ENCODE measurements around the gene RMDN2. TPM values are rescaled to one million over a fixed set of nuclear protein-coding genes. Genes with fewer than 3 reads are reported as not detected.

The RMDN2 gene
- total RNA-seq, 2 experiments from 2014 or later = 2.5 to 2.7 TPM

DNA sequence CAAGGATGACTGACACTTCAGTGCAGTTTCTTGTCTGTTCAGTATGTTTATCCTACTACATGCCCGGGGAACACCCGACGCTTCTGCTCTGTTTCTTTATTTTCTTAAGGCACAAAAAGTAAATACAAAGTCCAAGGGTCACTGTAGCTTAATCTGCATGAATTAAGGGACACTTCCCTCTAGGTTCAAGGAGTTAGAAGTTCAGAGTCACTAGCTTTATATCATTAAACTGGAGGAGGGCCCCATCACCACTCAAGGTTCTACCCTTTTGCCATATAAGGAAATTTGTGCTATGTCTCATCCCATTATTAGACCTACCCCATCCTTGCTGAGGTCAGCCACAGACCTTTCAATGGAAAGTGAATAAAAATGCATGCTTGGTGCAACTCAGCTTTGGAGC lies 27.6 kb upstream of the RMDN2 start:
- no peak for ATAC-seq
- DNase-seq = no peak
- ChIA-PET CTCF (interaction anchor here (1.0 to 1.7 kb wide), 3 partner anchors 71 to 218 kb away, joined by 3 to 4 read pairs (median 4); no protein-coding TSS in a partner anchor), POLR2A (no interaction called here)
- Mint-ChIP-seq H3K9me3 (ENCODE audit: low read depth) (no peaks in the 10 kb centered on the region), H3K4me1 (peaks cover 22% of the 10 kb centered on the region), H3K27me3 (no peaks in the 10 kb centered on the region), H3K4me3 (no peak overlapping the region), H3K27ac (no peak overlapping the region), H3K36me3 (ENCODE audit: low read depth) (peaks cover 2% of the 10 kb centered on the region)
- intact Hi-C loops (cut with DNase I, micrococcal nuclease) = no loop called here

GRCh38 chr2:37898448-37898847 lies 26.6 kb upstream of the RMDN2 start:
- H3K4me1 Mint-ChIP-seq = peaks cover 12% of the 10 kb centered on the region
- H3K27ac Mint-ChIP-seq = no peak overlapping the region
- intact Hi-C loops (cut with DNase I, micrococcal nuclease) = no loop called here
- no peak overlapping the region for H3K4me3 Mint-ChIP-seq
- H3K36me3 Mint-ChIP-seq (ENCODE audit: low read depth) = peaks cover 2% of the 10 kb centered on the region
- no peaks in the 10 kb centered on the region for H3K9me3 Mint-ChIP-seq (ENCODE audit: low read depth)
- no peak for ATAC-seq
- no peaks in the 10 kb centered on the region for H3K27me3 Mint-ChIP-seq
- DNase-seq = no peak
- ChIA-PET POLR2A (no interaction called here), CTCF (interaction anchor here (0.8 to 1.7 kb wide), 2 partner anchors 139 to 659 kb away, joined by 3 read pairs; no protein-coding TSS in a partner anchor)

DNA sequence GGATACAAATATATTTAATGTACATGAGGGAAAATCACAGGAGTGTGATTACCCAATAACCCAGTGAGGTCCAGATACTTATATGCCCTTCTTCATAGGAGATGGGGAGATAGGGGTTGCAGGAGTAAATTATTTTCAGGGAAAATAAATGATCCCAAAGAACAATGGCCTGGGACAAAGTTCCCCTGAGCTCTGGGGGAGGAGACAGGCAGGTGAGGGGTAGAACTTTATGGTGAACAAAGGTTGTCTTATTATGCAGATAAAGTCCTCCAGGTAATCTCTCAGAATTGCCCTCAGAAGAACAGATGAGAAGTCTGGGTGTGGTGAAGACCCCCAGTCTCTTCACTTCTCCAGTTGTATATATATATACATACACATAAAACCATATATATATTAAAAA lies 22.1 kb upstream of the RMDN2 start:
- Mint-ChIP-seq H3K36me3 (ENCODE audit: low read depth) (peaks cover 2% of the 10 kb centered on the region), H3K4me1 (no peaks in the 10 kb centered on the region)
- CTCF ChIA-PET = no interaction called here

GRCh38 chr2:37904425-37904824 lies 20.7 kb upstream of the RMDN2 start:
- no peaks in the 10 kb centered on the region for H3K4me1 Mint-ChIP-seq
- H3K27ac Mint-ChIP-seq = no peak overlapping the region
- intact Hi-C loops (cut with DNase I, micrococcal nuclease) = no loop called here
- no peak overlapping the region for H3K4me3 Mint-ChIP-seq
- ATAC-seq (no peak), DNase-seq (no peak)
- H3K36me3 Mint-ChIP-seq (ENCODE audit: low read depth) = peaks cover 2% of the 10 kb centered on the region
- no peaks in the 10 kb centered on the region for H3K9me3 Mint-ChIP-seq (ENCODE audit: low read depth)
- ChIA-PET POLR2A (no interaction called here), CTCF (no interaction called here)
- peaks cover 2% of the 10 kb centered on the region for H3K27me3 Mint-ChIP-seq

More for the DNA sequence above, 22.1 kb upstream of the RMDN2 start:
- intact Hi-C loops (cut with DNase I, micrococcal nuclease) = no loop called here
- H3K27me3 Mint-ChIP-seq = peaks cover 2% of the 10 kb centered on the region
- DNase-seq = no peak
- no peak overlapping the region for H3K4me3 Mint-ChIP-seq
- POLR2A ChIA-PET = no interaction called here
- no peak for ATAC-seq
- no peak overlapping the region for H3K27ac Mint-ChIP-seq
- no peaks in the 10 kb centered on the region for H3K9me3 Mint-ChIP-seq (ENCODE audit: low read depth)

GRCh38 chr2:37904993-37905392 lies 20.1 kb upstream of the RMDN2 start:
- no peak overlapping the region for H3K27ac Mint-ChIP-seq
- no peaks in the 10 kb centered on the region for H3K4me1 Mint-ChIP-seq
- H3K4me3 Mint-ChIP-seq = no peak overlapping the region
- peaks cover 2% of the 10 kb centered on the region for H3K36me3 Mint-ChIP-seq (ENCODE audit: low read depth)
- peaks cover 2% of the 10 kb centered on the region for H3K27me3 Mint-ChIP-seq
- POLR2A ChIA-PET = no interaction called here
- ATAC-seq = no peak
- DNase-seq = no peak
- H3K9me3 Mint-ChIP-seq (ENCODE audit: low read depth) = no peaks in the 10 kb centered on the region
- CTCF ChIA-PET = no interaction called here
- intact Hi-C loops (cut with DNase I, micrococcal nuclease) = no loop called here

GRCh38 chr2:37906131-37906530 lies 19.0 kb upstream of the RMDN2 start:
- no peaks in the 10 kb centered on the region for H3K9me3 Mint-ChIP-seq (ENCODE audit: low read depth)
- no peak for ATAC-seq
- H3K36me3 Mint-ChIP-seq (ENCODE audit: low read depth) = peaks cover 2% of the 10 kb centered on the region
- no peak overlapping the region for H3K4me3 Mint-ChIP-seq
- H3K4me1 Mint-ChIP-seq = no peaks in the 10 kb centered on the region
- POLR2A ChIA-PET = interaction anchor here (0.6 kb wide), 1 partner anchor 581 kb away, joined by 3 read pairs; no protein-coding TSS in a partner anchor
- no peak for DNase-seq
- CTCF ChIA-PET = no interaction called here
- H3K27ac Mint-ChIP-seq = no peak overlapping the region
- H3K27me3 Mint-ChIP-seq = peaks cover 2% of the 10 kb centered on the region
- intact Hi-C loops (cut with DNase I, micrococcal nuclease) = no loop called here

DNA sequence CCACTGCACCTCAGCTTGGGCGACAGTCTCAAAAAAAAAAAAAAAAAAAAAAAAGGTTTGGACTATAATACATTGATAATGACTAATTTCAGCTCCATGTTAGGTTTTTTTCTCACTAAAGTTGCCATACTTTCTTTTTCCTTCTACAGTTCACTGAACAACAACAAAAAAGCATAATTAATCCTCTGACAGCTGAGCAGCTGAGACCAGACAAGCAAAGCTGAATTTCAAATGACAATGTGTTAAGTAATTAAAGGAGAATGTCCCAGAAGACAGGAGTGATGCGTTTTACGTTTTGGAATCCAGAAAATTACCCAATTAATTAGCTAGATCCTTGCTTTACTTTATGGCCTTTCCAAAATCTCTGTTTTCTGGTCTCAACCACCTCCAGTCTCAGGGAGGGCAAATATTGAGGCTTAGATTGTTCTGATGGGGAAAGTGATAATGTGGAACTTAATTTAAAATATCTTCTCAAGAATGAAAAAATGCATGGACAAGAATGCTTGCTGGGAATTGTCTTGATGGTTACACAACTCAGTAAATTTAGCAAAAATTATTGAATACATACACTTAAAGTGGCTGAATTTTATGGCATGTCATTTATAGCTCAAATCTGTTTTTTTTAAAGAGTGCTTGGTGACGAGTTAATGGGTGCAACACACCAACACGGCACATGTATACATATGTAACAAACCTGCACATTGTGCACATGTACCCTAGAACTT lies 17.4 kb upstream of the RMDN2 start:
- DNase-seq (no peak), ATAC-seq (no peak)
- H3K4me1 Mint-ChIP-seq = no peaks in the 10 kb centered on the region
- no peak overlapping the region for H3K27ac Mint-ChIP-seq
- H3K4me3 Mint-ChIP-seq = no peak overlapping the region
- ChIA-PET CTCF (interaction anchor here (0.8 kb wide), 1 partner anchor 15 kb away, joined by 5 read pairs; no protein-coding TSS in a partner anchor), POLR2A (interaction anchor here (0.6 kb wide), 1 partner anchor 17 kb away, joined by 4 read pairs; no protein-coding TSS in a partner anchor)
- intact Hi-C loops (cut with DNase I, micrococcal nuclease) = no loop called here
- no peaks in the 10 kb centered on the region for H3K36me3 Mint-ChIP-seq (ENCODE audit: low read depth)
- H3K9me3 Mint-ChIP-seq (ENCODE audit: low read depth) = no peaks in the 10 kb centered on the region
- peaks cover 2% of the 10 kb centered on the region for H3K27me3 Mint-ChIP-seq

- no peak for ATAC-seq
- intact Hi-C loops (cut with DNase I, micrococcal nuclease) = no loop called here
- Mint-ChIP-seq H3K27me3 (peaks cover 3% of the 10 kb centered on the region), H3K36me3 (ENCODE audit: low read depth) (no peaks in the 10 kb centered on the region), H3K9me3 (ENCODE audit: low read depth) (no peaks in the 10 kb centered on the region), H3K4me3 (no peak overlapping the region), H3K4me1 (no peaks in the 10 kb centered on the region), H3K27ac (no peak overlapping the region)
- ChIA-PET POLR2A (interaction anchor here (0.7 kb wide), 1 partner anchor 106 kb away, joined by 4 read pairs; no protein-coding TSS in a partner anchor), CTCF (interaction anchor here (0.6 to 1.7 kb wide), 3 partner anchors 34 to 521 kb away, joined by 3 read pairs; no protein-coding TSS in a partner anchor)
- no peak for DNase-seq
Measured at GRCh38 chr2:37911296-37911873, 13.7 kb upstream of the RMDN2 start.

GRCh38 chr2:37912056-37912455 lies 13.0 kb upstream of the RMDN2 start:
- H3K27me3 Mint-ChIP-seq = peaks cover 3% of the 10 kb centered on the region
- CTCF ChIA-PET = interaction anchor here (1.7 kb wide), 1 partner anchor 521 kb away, joined by 3 read pairs; no protein-coding TSS in a partner anchor
- POLR2A ChIA-PET = no interaction called here

GRCh38 chr2:37912616-37913015 lies 12.5 kb upstream of the RMDN2 start:
- peaks cover 3% of the 10 kb centered on the region for H3K27me3 Mint-ChIP-seq
- DNase-seq (no peak), ATAC-seq (no peak)
- ChIA-PET CTCF (interaction anchor here (1.7 kb wide), 1 partner anchor 522 kb away, joined by 3 read pairs; no protein-coding TSS in a partner anchor), POLR2A (no interaction called here)
- H3K4me3 Mint-ChIP-seq = no peak overlapping the region
- H3K9me3 Mint-ChIP-seq (ENCODE audit: low read depth) = no peaks in the 10 kb centered on the region
- H3K36me3 Mint-ChIP-seq (ENCODE audit: low read depth) = no peaks in the 10 kb centered on the region
- no peak overlapping the region for H3K27ac Mint-ChIP-seq
- H3K4me1 Mint-ChIP-seq = no peaks in the 10 kb centered on the region
- intact Hi-C loops (cut with DNase I, micrococcal nuclease) = no loop called here

More at GRCh38 chr2:37912056-37912455, 13.0 kb upstream of the RMDN2 start:
- Mint-ChIP-seq H3K36me3 (ENCODE audit: low read depth) (no peaks in the 10 kb centered on the region), H3K4me1 (no peaks in the 10 kb centered on the region), H3K27ac (no peak overlapping the region), H3K9me3 (ENCODE audit: low read depth) (no peaks in the 10 kb centered on the region), H3K4me3 (no peak overlapping the region)
- ATAC-seq = no peak
- intact Hi-C loops (cut with DNase I, micrococcal nuclease) = no loop called here
- DNase-seq = no peak

GRCh38 chr2:37914340-37914739 lies 10.7 kb upstream of the RMDN2 start:
- no peak for ATAC-seq
- ChIA-PET CTCF (no interaction called here), POLR2A (no interaction called here)
- H3K4me3 Mint-ChIP-seq = no peak overlapping the region
- intact Hi-C loops (cut with DNase I, micrococcal nuclease) = no loop called here
- H3K4me1 Mint-ChIP-seq = no peaks in the 10 kb centered on the region
- peaks cover 3% of the 10 kb centered on the region for H3K27me3 Mint-ChIP-seq
- no peaks in the 10 kb centered on the region for H3K9me3 Mint-ChIP-seq (ENCODE audit: low read depth)
- DNase-seq = no peak
- H3K27ac Mint-ChIP-seq = no peak overlapping the region
- H3K36me3 Mint-ChIP-seq (ENCODE audit: low read depth) = no peaks in the 10 kb centered on the region

GRCh38 chr2:37915773-37916172 lies 9.3 kb upstream of the RMDN2 start:
- intact Hi-C loops (cut with DNase I, micrococcal nuclease) = no loop called here
- ATAC-seq = no peak
- Mint-ChIP-seq H3K36me3 (ENCODE audit: low read depth) (no peaks in the 10 kb centered on the region), H3K9me3 (ENCODE audit: low read depth) (no peaks in the 10 kb centered on the region), H3K27me3 (peaks cover 4% of the 10 kb centered on the region), H3K4me3 (no peak overlapping the region), H3K27ac (no peak overlapping the region), H3K4me1 (no peaks in the 10 kb centered on the region)
- POLR2A ChIA-PET = no interaction called here
- no peak for DNase-seq
- CTCF ChIA-PET = no interaction called here
